ENCODE results near the gene TRIM27. TPM values are rescaled to one million over a fixed set of nuclear protein-coding genes. Genes with fewer than 3 reads are reported as not detected.
"Not testable (repeated sequence)": the region's sequence is repeated elsewhere in the genome, so short reads cannot be mapped to it uniquely, and the experiment has no call there.

TRIM27 gene
- total and polyA plus RNA-seq, 10 of the 15 experiments (the other 5 are each of a cell fraction or from before 2014, with no cell fraction given), result 18.5 to 74.7 (median 58.0) TPM

DNA sequence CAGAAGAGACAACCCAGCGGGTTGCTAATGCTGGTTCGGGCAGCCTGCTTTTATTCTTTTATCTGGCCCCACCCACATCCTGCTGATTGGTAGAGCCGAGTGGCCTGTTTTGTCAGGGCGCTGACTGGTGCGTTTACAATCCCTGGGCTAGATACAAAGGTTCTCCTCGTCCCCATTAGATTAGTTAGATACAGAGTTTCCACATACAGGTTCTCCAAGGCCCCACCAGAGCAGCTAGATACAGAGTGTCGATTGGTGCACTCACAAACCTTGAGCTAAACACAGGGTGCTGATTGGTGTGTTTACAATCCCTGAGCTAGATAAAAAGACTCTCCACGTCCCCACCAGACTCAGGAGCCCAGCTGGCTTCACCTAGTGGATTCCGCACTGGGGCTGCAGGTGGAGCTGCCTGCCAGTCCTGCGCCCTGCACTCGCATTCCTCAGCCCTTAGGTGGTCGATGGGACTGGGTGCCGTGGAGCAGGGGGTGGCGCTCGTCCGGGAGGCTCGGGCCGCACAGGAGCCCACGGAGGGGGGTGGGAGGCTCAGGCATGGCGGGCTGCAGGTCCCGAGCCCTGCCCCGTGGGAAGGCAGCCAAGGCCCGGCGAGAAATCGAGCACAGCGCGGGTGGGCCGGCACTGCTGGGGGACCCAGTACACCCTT lies 51.5 kb downstream of the TRIM27 start:
- FAIRE-seq; POLR2A ChIA-PET; H3K9me3 ChIP-seq (replicated peaks; ENCODE audit: control insufficient read depth, insufficient read depth, low read length); H4K20me1 ChIP-seq (ENCODE audit: control insufficient read depth, insufficient read depth); in situ Hi-C loops (cut with MboI); H3K79me2 ChIP-seq (ENCODE audit: control insufficient read depth, insufficient read depth, low read length); CTCF ChIA-PET; BruUV-seq (replicated peaks); H3K36me3 ChIP-seq (ENCODE audit: control insufficient read depth in 2 of 2, insufficient read depth in 2 of 2, low read length in 1 of 2); H3K9ac ChIP-seq (ENCODE audit: control insufficient read depth, insufficient read depth, low read length); DNase-seq (ENCODE audit: low read depth, low spot score); ATAC-seq; SMC1A ChIA-PET (ENCODE audit: uncharacterized antibody, unreplicated experiment); H3K4me3 ChIP-seq; intact Hi-C loops (cut with micrococcal nuclease; ENCODE audit: unreplicated experiment); H3K4me2 ChIP-seq (ENCODE audit: control insufficient read depth, insufficient read depth); H3K4me1 ChIP-seq (ENCODE audit: control insufficient read depth, insufficient read depth, low read length); H2AFZ ChIP-seq (ENCODE audit: control insufficient read depth, low read depth, low read length); RAD21 ChIA-PET (ENCODE audit: unreplicated experiment); H3K27me3 ChIP-seq (replicated peaks in 1 of 2; ENCODE audit: control insufficient read depth in 2 of 2, insufficient read depth in 2 of 2, low read length in 1 of 2); H3K27ac ChIP-seq (ENCODE audit: control insufficient read depth, insufficient read depth): not testable (repeated sequence)
- WGBS (ENCODE audit: insufficient coverage, insufficient replicate concordance, low lambda C conversion rate, missing lambda C conversion rate), result 55% methylated on average over 24 of the region's 28 CpGs

DNA sequence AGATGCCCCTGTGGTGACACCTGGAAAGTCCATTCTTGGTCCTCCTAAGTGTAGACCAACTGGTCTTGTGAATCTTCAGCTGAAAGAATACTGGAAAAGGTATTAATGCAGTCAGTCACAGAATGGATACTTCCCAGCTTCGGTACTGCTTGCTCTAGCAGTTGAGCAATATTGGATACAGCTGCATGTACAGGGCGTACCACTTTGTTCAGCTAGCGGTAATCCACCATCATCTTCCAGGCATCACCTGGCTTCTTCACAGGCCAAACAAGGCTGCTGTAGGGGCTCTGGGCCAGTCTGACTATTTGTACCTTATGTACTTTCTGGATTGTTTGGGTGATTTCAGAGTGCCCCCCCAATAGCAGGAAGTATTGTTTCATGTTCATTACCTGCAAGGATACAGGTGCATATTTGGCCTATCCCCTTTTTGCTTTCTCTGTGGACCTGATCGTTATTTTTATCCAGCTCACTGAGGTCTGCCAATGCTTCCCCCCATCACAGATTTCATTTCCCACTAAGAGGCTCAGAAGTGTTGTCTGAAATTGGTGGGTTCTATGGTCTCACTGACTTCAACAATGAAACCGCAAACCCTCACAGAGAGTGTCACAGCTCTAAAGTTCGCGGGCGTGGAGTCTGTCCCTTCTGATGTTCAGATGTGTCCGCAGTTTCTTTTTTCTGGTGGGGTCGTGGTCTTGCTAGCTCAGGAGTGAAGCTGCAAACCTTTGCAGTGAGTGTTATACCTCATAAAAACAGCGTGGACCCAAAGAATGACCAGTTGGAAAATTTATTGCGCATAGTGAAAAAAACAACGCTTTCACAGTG lies 52.2 kb downstream of the TRIM27 start:
- H3K4me2 ChIP-seq (ENCODE audit: control insufficient read depth, insufficient read depth), result no peak overlapping the region
- no peaks in the 10 kb centered on the region for H3K9me3 ChIP-seq (replicated peaks; ENCODE audit: control insufficient read depth, insufficient read depth, low read length)
- intact Hi-C loops (cut with micrococcal nuclease; ENCODE audit: unreplicated experiment), result no loop called here
- H4K20me1 ChIP-seq (ENCODE audit: control insufficient read depth, insufficient read depth), result no peaks in the 10 kb centered on the region
- DNase-seq (ENCODE audit: low read depth, low spot score) (no peak), FAIRE-seq (no peak), ATAC-seq (no peak)
- ChIA-PET RAD21 (ENCODE audit: unreplicated experiment) (no interaction called here), POLR2A (no interaction called here), SMC1A (ENCODE audit: uncharacterized antibody, unreplicated experiment) (no interaction called here), CTCF (no interaction called here)
- no peak overlapping the region for H3K4me3 ChIP-seq
- no peaks in the 10 kb centered on the region for H3K36me3 ChIP-seq (ENCODE audit: control insufficient read depth in 2 of 2, insufficient read depth in 2 of 2, low read length in 1 of 2)
- H3K27me3 ChIP-seq (replicated peaks in 1 of 2; ENCODE audit: control insufficient read depth in 2 of 2, insufficient read depth in 2 of 2, low read length in 1 of 2), result no peaks in the 10 kb centered on the region
- in situ Hi-C loops (cut with MboI), result no loop called here
- no peak overlapping the region for H3K27ac ChIP-seq (ENCODE audit: control insufficient read depth, insufficient read depth)
- H3K9ac ChIP-seq (ENCODE audit: control insufficient read depth, insufficient read depth, low read length), result no peak overlapping the region
- no TSS peak for BruUV-seq (replicated peaks)
- H2AFZ ChIP-seq (ENCODE audit: control insufficient read depth, low read depth, low read length), result no peak overlapping the region
- WGBS (ENCODE audit: insufficient coverage, insufficient replicate concordance, low lambda C conversion rate, missing lambda C conversion rate), result 63% methylated on average over 13 of the region's 13 CpGs
- no peaks in the 10 kb centered on the region for H3K79me2 ChIP-seq (ENCODE audit: control insufficient read depth, insufficient read depth, low read length)
- H3K4me1 ChIP-seq (ENCODE audit: control insufficient read depth, insufficient read depth, low read length), result no peaks in the 10 kb centered on the region
- TF ChIP-seq NFYA (IDR thresholded peaks at IDR 0.05; ENCODE audit: borderline replicate concordance, low read depth, low read length) (no peak), POLR2AphosphoS5 (IDR thresholded peaks at IDR 0.05; ENCODE audit: low read length) (no peak), RAD51 (IDR thresholded peaks at IDR 0.05) (no peak), ZNF274 (IDR thresholded peaks at IDR 0.05; ENCODE audit: insufficient read depth, insufficient read length) (no peak), CREB1 (IDR thresholded peaks at IDR 0.05; ENCODE audit: low read depth) (no peak), SMARCA5 (IDR thresholded peaks at IDR 0.05) (no peak), NFXL1 (IDR thresholded peaks at IDR 0.05; ENCODE audit: borderline replicate concordance) (no peak), FOS (IDR thresholded peaks at IDR 0.05; ENCODE audit: borderline replicate concordance, extremely low read depth, insufficient read length) (no peak), JUND (IDR thresholded peaks at IDR 0.05; ENCODE audit: low read depth, low read length) (no peak), TAF1 (IDR thresholded peaks at IDR 0.05; ENCODE audit: borderline replicate concordance, low read depth, low read length) (no peak), BRCA1 (IDR thresholded peaks at IDR 0.05; ENCODE audit: low read depth, low read length) (no peak), CBX3 (IDR thresholded peaks at IDR 0.05; ENCODE audit: borderline replicate concordance, low read depth) (no peak), MEF2B (IDR thresholded peaks at IDR 0.05; ENCODE audit: partially characterized antibody, poor library complexity, severe bottlenecking) (no peak), SIN3A (IDR thresholded peaks at IDR 0.05; ENCODE audit: low read depth, low read length) (no peak)
- TF ChIP-seq, protein P1, sequence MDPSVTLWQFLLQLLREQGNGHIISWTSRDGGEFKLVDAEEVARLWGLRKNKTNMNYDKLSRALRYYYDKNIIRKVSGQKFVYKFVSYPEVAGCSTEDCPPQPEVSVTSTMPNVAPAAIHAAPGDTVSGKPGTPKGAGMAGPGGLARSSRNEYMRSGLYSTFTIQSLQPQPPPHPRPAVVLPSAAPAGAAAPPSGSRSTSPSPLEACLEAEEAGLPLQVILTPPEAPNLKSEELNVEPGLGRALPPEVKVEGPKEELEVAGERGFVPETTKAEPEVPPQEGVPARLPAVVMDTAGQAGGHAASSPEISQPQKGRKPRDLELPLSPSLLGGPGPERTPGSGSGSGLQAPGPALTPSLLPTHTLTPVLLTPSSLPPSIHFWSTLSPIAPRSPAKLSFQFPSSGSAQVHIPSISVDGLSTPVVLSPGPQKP (IDR thresholded peaks at IDR 0.05; ENCODE audit: low read depth, low read length), result no peak
